A549 (cell line): ENCODE measurements around the gene RIT1.

Experiments used
- BHLHE40 ChIP-seq: IDR thresholded peaks from 2 replicates; pipeline ENCODE4 v1.6.1; 2012; ENCODE audit warnings: low read depth, low read length, inconsistent platforms
- FOSL2 ChIP-seq, 2 experiments: fragments of 450-650 bp in 1 of 2; fragments of >200 bp in 1 of 2; sonication (Bioruptor Twin) in 1 of 2; formaldehyde crosslinking; IDR thresholded peaks; 2 replicates each; pipeline versions ENCODE4 v1.5.0 to v1.6.1; 2016 to 2020; ENCODE audit warnings: mild to moderate bottlenecking in 1 of 2, moderate library complexity in 1 of 2
- JUNB ChIP-seq: fragments of >200 bp; sonication (Bioruptor Twin); formaldehyde crosslinking; IDR thresholded peaks from 2 replicates; pipeline ENCODE4 v1.6.1; 2016
- MAFK ChIP-seq: fragments of 450-650 bp; IDR thresholded peaks from 2 replicates; pipeline ENCODE4 v1.6.1; 2014; ENCODE audit not compliant: partially characterized antibody
- PHF8 ChIP-seq: fragments of 200-600 bp; sonication (generic); IDR thresholded peaks from 2 replicates; pipeline ENCODE4 v1.6.1; 2016; ENCODE audit warnings: low read depth, mild to moderate bottlenecking, antibody characterized with exemption, moderate library complexity, borderline replicate concordance
- POLR2A ChIP-seq: IDR thresholded peaks from 2 replicates; pipeline ENCODE4 v1.6.1; 2012; ENCODE audit warnings: mild to moderate bottlenecking, low read length
- SMC3 ChIP-seq: fragments of >200 bp; sonication (Bioruptor Twin); formaldehyde crosslinking; IDR thresholded peaks from 3 replicates; pipeline ENCODE4 v1.6.1; 2018; ENCODE audit warnings: inconsistent platforms
- ZNF302 ChIP-seq: fragments of 250-450 bp; sonication (Bioruptor Pico); IDR thresholded peaks from 2 replicates; pipeline ENCODE4 v1.9.0; 2021; ENCODE audit warnings: inconsistent platforms, mild to moderate bottlenecking, moderate library complexity
- TF ChIP-seq, protein P1 (sequence below): fragments of >200 bp; sonication (Bioruptor Twin); formaldehyde crosslinking; IDR thresholded peaks from 3 replicates; pipeline ENCODE4 v1.5.1; 2016

DNA sequence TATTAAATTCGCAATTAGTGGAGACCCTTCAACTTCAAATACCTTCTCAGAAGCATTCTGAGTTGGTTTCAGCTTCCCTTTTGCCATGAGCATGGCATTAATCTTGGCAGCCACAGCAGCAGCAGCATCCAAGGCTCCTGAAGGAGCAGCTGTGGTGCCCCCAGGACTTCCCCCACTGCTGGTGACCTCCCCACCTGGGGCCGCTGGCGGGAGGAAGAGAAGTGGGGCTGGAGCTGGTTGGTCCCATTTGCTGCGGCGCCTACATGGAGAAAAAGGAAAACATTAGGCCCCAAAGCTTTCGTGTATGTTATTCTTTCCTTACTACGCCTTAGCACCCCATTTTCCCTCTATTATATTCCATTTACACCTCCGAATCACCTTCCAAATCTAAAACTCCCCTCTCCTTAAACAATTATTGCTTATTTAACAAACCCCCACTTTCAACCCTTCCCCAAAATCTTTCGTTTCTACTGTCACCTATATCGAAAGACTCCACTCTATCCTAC lies 22.5 kb upstream of the RIT1 start:
- TF ChIP-seq POLR2A (no peak), JUNB (no peak), MAFK (no peak), ZNF302 (no peak), PHF8 (no peak), FOSL2 (IDR thresholded peaks at IDR 0.05) (no peak), FOSL2 (CRISPR knock-in tag; IDR thresholded peaks at IDR 0.05) (no peak), SMC3 (no peak), BHLHE40 (no peak)
- TF ChIP-seq, protein P1, sequence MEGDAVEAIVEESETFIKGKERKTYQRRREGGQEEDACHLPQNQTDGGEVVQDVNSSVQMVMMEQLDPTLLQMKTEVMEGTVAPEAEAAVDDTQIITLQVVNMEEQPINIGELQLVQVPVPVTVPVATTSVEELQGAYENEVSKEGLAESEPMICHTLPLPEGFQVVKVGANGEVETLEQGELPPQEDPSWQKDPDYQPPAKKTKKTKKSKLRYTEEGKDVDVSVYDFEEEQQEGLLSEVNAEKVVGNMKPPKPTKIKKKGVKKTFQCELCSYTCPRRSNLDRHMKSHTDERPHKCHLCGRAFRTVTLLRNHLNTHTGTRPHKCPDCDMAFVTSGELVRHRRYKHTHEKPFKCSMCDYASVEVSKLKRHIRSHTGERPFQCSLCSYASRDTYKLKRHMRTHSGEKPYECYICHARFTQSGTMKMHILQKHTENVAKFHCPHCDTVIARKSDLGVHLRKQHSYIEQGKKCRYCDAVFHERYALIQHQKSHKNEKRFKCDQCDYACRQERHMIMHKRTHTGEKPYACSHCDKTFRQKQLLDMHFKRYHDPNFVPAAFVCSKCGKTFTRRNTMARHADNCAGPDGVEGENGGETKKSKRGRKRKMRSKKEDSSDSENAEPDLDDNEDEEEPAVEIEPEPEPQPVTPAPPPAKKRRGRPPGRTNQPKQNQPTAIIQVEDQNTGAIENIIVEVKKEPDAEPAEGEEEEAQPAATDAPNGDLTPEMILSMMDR = no peak
